ENCODE results near the gene GP9. TPM values are rescaled to one million over a fixed set of nuclear protein-coding genes. Genes with fewer than 3 reads are reported as not detected.

Gene GP9
- total and polyA plus RNA-seq, 9 of the 15 experiments (the other 6 are each of a cell fraction or from before 2014, with no cell fraction given): not detected

- TF ChIP-seq, protein P1, sequence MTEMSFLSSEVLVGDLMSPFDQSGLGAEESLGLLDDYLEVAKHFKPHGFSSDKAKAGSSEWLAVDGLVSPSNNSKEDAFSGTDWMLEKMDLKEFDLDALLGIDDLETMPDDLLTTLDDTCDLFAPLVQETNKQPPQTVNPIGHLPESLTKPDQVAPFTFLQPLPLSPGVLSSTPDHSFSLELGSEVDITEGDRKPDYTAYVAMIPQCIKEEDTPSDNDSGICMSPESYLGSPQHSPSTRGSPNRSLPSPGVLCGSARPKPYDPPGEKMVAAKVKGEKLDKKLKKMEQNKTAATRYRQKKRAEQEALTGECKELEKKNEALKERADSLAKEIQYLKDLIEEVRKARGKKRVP (CRISPR knock-in tag; IDR thresholded peaks at IDR 0.05): no peak
- TF ChIP-seq POU5F1 (IDR thresholded peaks at IDR 0.05; ENCODE audit: borderline replicate concordance, low read depth, low read length, partially characterized antibody) (no peak), ZNF445 (CRISPR knock-in tag; IDR thresholded peaks at IDR 0.05; ENCODE audit: low read depth) (no peak), ZNF23 (CRISPR knock-in tag; IDR thresholded peaks at IDR 0.05) (no peak), ERF (CRISPR knock-in tag; IDR thresholded peaks at IDR 0.05) (no peak)
Measured at GRCh38 chr3:129063091-129063640, 2.6 kb downstream of the GP9 start (continued).

- Histone ChIP-seq H3K36me3 (ENCODE audit: control insufficient read depth, insufficient read depth, low read length) (no peaks in the 10 kb centered on the region), H3K4me3 (no peak overlapping the region), H3K9ac (ENCODE audit: insufficient read depth in 1 of 2, low read depth in 2 of 2, low read length in 2 of 2) (no peak overlapping the region), H3K79me2 (ENCODE audit: control insufficient read depth, insufficient read depth, low read length) (no peaks in the 10 kb centered on the region), H3K9me3 (replicated peaks; ENCODE audit: control insufficient read depth, insufficient read depth, low read depth, low read length) (no peaks in the 10 kb centered on the region), H2AFZ (ENCODE audit: low read depth, low read length) (no peak overlapping the region), H3K4me2 (ENCODE audit: insufficient read depth, low read length) (no peak overlapping the region), H3K9me1 (ENCODE audit: control insufficient read depth, insufficient read depth, low read length) (no peaks in the 10 kb centered on the region), H3K4me1 (replicated peaks in 1 of 2; ENCODE audit: control insufficient read depth in 2 of 2, insufficient read depth in 2 of 2, low read length in 2 of 2) (peaks cover 0 to 14% of the 10 kb centered on the region in 2 experiments; a peak in 3 of 5 replicates), H3K27me3 (ENCODE audit: control insufficient read depth in 2 of 2, insufficient read depth in 2 of 2, low read length in 2 of 2) (no peaks in the 10 kb centered on the region), H3K27ac (ENCODE audit: extremely low read depth, low read depth, low read length) (no peak overlapping the region), H4K20me1 (replicated peaks; ENCODE audit: control insufficient read depth, insufficient read depth, low read length) (no peaks in the 10 kb centered on the region)
- BruUV-seq (replicated peaks): no TSS peak
- intact Hi-C loops (cut with micrococcal nuclease): no loop called here
- CTCF ChIA-PET (ENCODE audit: low intra/inter-chr PET ratio): no interaction called here
- FAIRE-seq: no peak
- no peak for DNase-seq (ENCODE audit: extremely low read depth in 1 of 4, low spot score in 3 of 4)
- TF ChIP-seq RFX5 (IDR thresholded peaks at IDR 0.05; ENCODE audit: low read depth, low read length) (no peak), C11orf30 (IDR thresholded peaks at IDR 0.05; ENCODE audit: low read depth) (no peak), CHCHD3 (CRISPR knock-in tag; IDR thresholded peaks at IDR 0.05) (no peak), EHMT2 (IDR thresholded peaks at IDR 0.05) (no peak), THRAP3 (IDR thresholded peaks at IDR 0.05; ENCODE audit: borderline replicate concordance) (no peak), RBM15 (IDR thresholded peaks at IDR 0.05; ENCODE audit: insufficient read depth, low read length) (no peak), ZNF778 (CRISPR knock-in tag; IDR thresholded peaks at IDR 0.05) (no peak), SOX6 (IDR thresholded peaks at IDR 0.05) (no peak), ZNF134 (CRISPR knock-in tag; conservative IDR thresholded peaks at IDR 0.05) (no peak)
- TF ChIP-seq, protein P2, sequence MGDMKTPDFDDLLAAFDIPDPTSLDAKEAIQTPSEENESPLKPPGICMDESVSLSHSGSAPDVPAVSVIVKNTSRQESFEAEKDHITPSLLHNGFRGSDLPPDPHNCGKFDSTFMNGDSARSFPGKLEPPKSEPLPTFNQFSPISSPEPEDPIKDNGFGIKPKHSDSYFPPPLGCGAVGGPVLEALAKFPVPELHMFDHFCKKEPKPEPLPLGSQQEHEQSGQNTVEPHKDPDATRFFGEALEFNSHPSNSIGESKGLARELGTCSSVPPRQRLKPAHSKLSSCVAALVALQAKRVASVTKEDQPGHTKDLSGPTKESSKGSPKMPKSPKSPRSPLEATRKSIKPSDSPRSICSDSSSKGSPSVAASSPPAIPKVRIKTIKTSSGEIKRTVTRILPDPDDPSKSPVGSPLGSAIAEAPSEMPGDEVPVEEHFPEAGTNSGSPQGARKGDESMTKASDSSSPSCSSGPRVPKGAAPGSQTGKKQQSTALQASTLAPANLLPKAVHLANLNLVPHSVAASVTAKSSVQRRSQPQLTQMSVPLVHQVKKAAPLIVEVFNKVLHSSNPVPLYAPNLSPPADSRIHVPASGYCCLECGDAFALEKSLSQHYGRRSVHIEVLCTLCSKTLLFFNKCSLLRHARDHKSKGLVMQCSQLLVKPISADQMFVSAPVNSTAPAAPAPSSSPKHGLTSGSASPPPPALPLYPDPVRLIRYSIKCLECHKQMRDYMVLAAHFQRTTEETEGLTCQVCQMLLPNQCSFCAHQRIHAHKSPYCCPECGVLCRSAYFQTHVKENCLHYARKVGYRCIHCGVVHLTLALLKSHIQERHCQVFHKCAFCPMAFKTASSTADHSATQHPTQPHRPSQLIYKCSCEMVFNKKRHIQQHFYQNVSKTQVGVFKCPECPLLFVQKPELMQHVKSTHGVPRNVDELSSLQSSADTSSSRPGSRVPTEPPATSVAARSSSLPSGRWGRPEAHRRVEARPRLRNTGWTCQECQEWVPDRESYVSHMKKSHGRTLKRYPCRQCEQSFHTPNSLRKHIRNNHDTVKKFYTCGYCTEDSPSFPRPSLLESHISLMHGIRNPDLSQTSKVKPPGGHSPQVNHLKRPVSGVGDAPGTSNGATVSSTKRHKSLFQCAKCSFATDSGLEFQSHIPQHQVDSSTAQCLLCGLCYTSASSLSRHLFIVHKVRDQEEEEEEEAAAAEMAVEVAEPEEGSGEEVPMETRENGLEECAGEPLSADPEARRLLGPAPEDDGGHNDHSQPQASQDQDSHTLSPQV (IDR thresholded peaks at IDR 0.05): no peak
- WGBS (ENCODE audit: insufficient coverage, low coverage, missing lambda C conversion rate): 43% methylated on average over 10 of the region's 15 CpGs
- no peak for ATAC-seq
- in situ Hi-C loops (cut with MboI): no loop called here
- POLR2A ChIA-PET: interaction anchor here (0.6 kb wide), 1 partner anchor 10 kb away, joined by 4 read pairs; no protein-coding TSS in a partner anchor
Measured at GRCh38 chr3:129063841-129064482, 3.4 kb downstream of the GP9 start.
